K562 (cell line): Measurements from ENCODE around the gene MAP7D1. TPM values are rescaled to one million over a fixed set of nuclear protein-coding genes. Genes with fewer than 3 reads are reported as not detected.
A peak's percentile ranks its signal among the peaks of the same experiment; 100 is the strongest.

Experiments
- CBX3 ChIP-seq, 2 experiments: IDR thresholded peaks; 1 replicate in 1 of 2; 2 replicates in 1 of 2; pipeline ENCODE4 v1.6.1; 2012; ENCODE audit warnings: inconsistent platforms in 2 of 2, low read length in 2 of 2, borderline replicate concordance in 1 of 2, control low read depth in 1 of 2
- DACH1 ChIP-seq: fragments of 450-650 bp; IDR thresholded peaks from 2 replicates; pipeline ENCODE4 v1.6.1; 2018; ENCODE audit not compliant: partially characterized antibody
- FOXA3 ChIP-seq, 2 experiments: fragments of 450-650 bp in 1 of 2; sonication (generic) in 1 of 2; formaldehyde crosslinking; IDR thresholded peaks in 1 of 2; conservative IDR thresholded peaks in 1 of 2; 2 replicates each; pipeline versions ENCODE4 v1.4.0 to v1.8.0; 2020 to 2022; ENCODE audit warnings: mild to moderate bottlenecking in 2 of 2, missing genetic modification reagents in 1 of 2
- HBP1 ChIP-seq: fragments of 450-650 bp; formaldehyde crosslinking; IDR thresholded peaks from 2 replicates; pipeline ENCODE4 v1.4.0; 2022; ENCODE audit warnings: missing genetic modification characterization
- HNRNPLL ChIP-seq: fragments of 200-400 bp; formaldehyde crosslinking; IDR thresholded peaks from 2 replicates; pipeline ENCODE4 v1.6.1; 2017; ENCODE audit warnings: low read length, low read depth, mild to moderate bottlenecking; ENCODE audit not compliant: poor library complexity, severe bottlenecking
- LARP7 ChIP-seq: fragments of 450-650 bp; IDR thresholded peaks from 2 replicates; pipeline ENCODE4 v1.6.1; 2016
- MGA ChIP-seq: fragments of 450-650 bp; IDR thresholded peaks from 2 replicates; pipeline ENCODE4 v1.6.1; 2016; ENCODE audit warnings: mild to moderate bottlenecking, moderate library complexity
- MYC ChIP-seq, 2 experiments: fragments of 250-450 bp in 1 of 2; sonication (Bioruptor Pico) in 1 of 2; IDR thresholded peaks; 2 replicates each; pipeline versions ENCODE4 v1.5.1 to v1.6.1; 2012 to 2021; ENCODE audit warnings: low read depth in 2 of 2, borderline replicate concordance in 1 of 2, improper control_type of control experiment in 1 of 2, low read length in 1 of 2, mild to moderate bottlenecking in 1 of 2, moderate library complexity in 1 of 2
- TARDBP ChIP-seq: fragments of 450-650 bp; IDR thresholded peaks from 2 replicates; pipeline ENCODE4 v1.6.1; 2016
- TBP ChIP-seq: optimal IDR thresholded peaks from 2 replicates; pipeline ENCODE3; 2011; ENCODE audit warnings: low read depth, low read length, improper control_type of control experiment
- ZNF347 ChIP-seq: fragments of 450-650 bp; formaldehyde crosslinking; IDR thresholded peaks from 2 replicates; pipeline ENCODE4 v1.4.0; 2020; ENCODE audit warnings: low read depth, mild to moderate bottlenecking, moderate library complexity
- ZNF79 ChIP-seq: fragments of 250-450 bp; sonication (Bioruptor Pico); IDR thresholded peaks from 2 replicates; pipeline ENCODE4 v1.4.0; 2020; ENCODE audit warnings: low read depth, mild to moderate bottlenecking, moderate library complexity
- polyA plus RNA-seq, 8 experiments: library from polyadenylated mRNA; depleted of rRNA in 4 of 8; stranded (reverse) in 5 of 8; unstranded in 3 of 8; fragments of >200 nt; fragmentation: Nextera tagmentation in 2 of 8; fragmentation: Illumina TruSeq in 1 of 8; extraction: Ambion mirVana in 2 of 8; extraction: Trizol in 1 of 8; gene quantifications; 2 replicates each; pipeline versions ENCODE4 v1.2.1 to v1.2.3, GENCODE V29; 2011 to 2014; ENCODE audit warnings: inconsistent platforms in 1 of 8, missing spikeins in 1 of 8
- total RNA-seq, 7 experiments: library from RNA; depleted of rRNA in 6 of 7; stranded (reverse); fragments of >200 nt in 6 of 7; fragmentation: Illumina TruSeq in 2 of 7; extraction: Trizol in 2 of 7; gene quantifications; 2 replicates each; pipeline versions ENCODE4 v1.2.1 to v1.2.3, GENCODE V29; 2011 to 2021; ENCODE audit warnings: low replicate concordance in 1 of 7

MAP7D1 gene
- total and polyA plus RNA-seq, 9 of the 15 experiments (the other 6 are each of a cell fraction or from before 2014, with no cell fraction given): 3.6 to 108 (median 34.5) TPM

DNA sequence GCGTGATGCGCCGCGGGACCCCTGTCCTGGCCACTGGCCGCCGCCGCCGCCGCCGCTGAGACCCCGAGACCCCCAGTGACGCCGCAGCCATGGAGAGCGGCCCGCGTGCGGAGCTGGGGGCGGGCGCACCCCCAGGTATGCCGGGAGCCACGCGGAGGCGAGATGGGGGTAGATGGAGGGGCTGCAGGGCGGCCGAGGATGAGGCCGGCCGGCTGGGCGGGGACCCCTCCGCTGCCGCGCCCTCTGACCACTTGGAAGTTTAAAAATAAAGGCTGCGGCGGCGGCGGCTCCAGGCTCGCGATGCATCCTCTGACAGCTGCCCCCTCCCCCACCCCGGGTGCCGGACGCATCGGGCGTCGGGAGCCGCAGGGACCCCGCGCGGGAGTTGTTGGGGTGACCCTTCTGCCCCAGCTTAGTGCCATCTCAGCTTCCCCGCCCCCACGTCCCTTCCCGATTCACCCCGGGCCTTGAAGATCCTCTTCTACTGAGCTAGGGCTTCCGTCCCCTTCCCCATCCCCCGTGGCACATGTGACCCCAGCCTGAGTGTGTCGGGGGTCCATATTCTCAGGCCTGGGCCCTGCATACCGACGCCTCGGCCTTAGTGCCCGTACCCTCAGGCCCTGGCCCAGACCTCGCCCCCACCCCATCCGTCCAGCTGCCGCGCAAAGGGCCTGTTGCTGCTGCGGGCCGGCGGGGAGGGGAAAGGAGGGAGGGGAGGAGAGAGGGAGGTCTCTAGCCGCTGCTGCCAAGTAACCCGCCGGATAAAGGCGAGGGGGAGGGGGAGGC lies 562 bp downstream of the MAP7D1 start (continued):
- TF ChIP-seq FOXA3 (CRISPR knock-in tag; conservative IDR thresholded peaks at IDR 0.05 in 1 of 2, IDR thresholded peaks at IDR 0.05 in 1 of 2) (0 out of 4 replicates have a peak, but pooled peaks of 1 of the 2 experiments have one; percentile 57), TARDBP (no peak), ZNF347 (CRISPR knock-in tag) (no peak), CBX3 (IDR thresholded peaks at IDR 0.05; ENCODE audit: borderline replicate concordance in 1 of 2, low read length in 2 of 2) (no peak), LARP7 (no peak), HBP1 (CRISPR knock-in tag) (no peak), MGA (no peak), HNRNPLL (no peak), TBP (peak; percentile 10), DACH1 (peak; percentile 63), ZNF79 (CRISPR knock-in tag) (no peak), MYC (IDR thresholded peaks at IDR 0.05; ENCODE audit: low read depth, low read length) (peak; percentile 58), MYC (CRISPR knock-in tag; IDR thresholded peaks at IDR 0.05; ENCODE audit: borderline replicate concordance, low read depth) (no peak)
